ENCODE results near the gene CDYL. TPM values are rescaled to one million over a fixed set of nuclear protein-coding genes. Genes with fewer than 3 reads are reported as not detected.

CDYL gene
- polyA plus RNA-seq, 3 donors: 2.9 to 21.2 (median 4.2) TPM

DNA sequence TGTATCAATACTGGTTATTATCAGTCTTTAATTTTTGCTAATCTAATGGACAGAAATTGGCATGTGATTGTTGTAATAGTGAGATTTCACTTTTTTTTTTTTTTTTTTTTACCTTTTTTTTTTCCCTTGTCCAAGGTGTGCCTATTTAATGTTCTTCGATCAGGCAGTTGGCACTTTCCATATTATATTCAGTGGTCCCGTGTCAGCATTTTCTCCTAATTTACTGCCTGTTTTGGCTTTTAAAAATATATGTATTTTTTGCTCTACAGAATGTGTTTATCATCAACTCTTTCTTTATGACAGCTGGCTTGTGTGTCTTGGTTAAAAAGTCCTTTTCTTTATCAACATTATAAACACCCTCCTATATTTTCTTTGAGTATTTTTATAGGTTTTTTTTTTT, 39.4 kb downstream of the CDYL start:
- intact Hi-C loops (cut with micrococcal nuclease): no loop called here
- no CpG with 5 or more reads among the region's 2 CpGs for WGBS (ENCODE audit: insufficient coverage)
- Histone ChIP-seq H4K20me1 (ENCODE audit: insufficient read depth, low read length) (peaks cover 100% of the 10 kb centered on the region), H3K4me3 (replicated peaks in 1 of 3; ENCODE audit: low read depth in 2 of 3, low read length in 3 of 3) (no peak overlapping the region), H2AFZ (ENCODE audit: insufficient read depth, low read depth, low read length, poor library complexity, severe bottlenecking) (no peak overlapping the region), H3K27me3 (ENCODE audit: control insufficient read depth in 2 of 2, insufficient read depth in 2 of 2, low read length in 2 of 2) (no peaks in the 10 kb centered on the region), H3K79me2 (ENCODE audit: insufficient read depth, low read length) (peaks cover 99% of the 10 kb centered on the region), H3K4me1 (ENCODE audit: control insufficient read depth in 1 of 2, insufficient read depth in 2 of 2, low read length in 2 of 2) (peaks cover 13 to 17% of the 10 kb centered on the region in 2 donors), H3K9ac (ENCODE audit: insufficient read depth, low read length, poor library complexity, severe bottlenecking) (no peak overlapping the region), H3K4me2 (replicated peaks; ENCODE audit: extremely low read depth, low read length, poor library complexity, severe bottlenecking) (no peak overlapping the region), H3K36me3 (replicated peaks in 1 of 2; ENCODE audit: control insufficient read depth in 1 of 2, insufficient read depth in 2 of 2, low read length in 2 of 2) (no peaks in the 10 kb centered on the region), H3K9me3 (replicated peaks in 1 of 2; ENCODE audit: control insufficient read depth in 1 of 2, insufficient read depth in 1 of 2, low read length in 2 of 2) (no peaks in the 10 kb centered on the region), H3K27ac (ENCODE audit: low read depth in 1 of 2, low read length in 2 of 2) (no peak overlapping the region)
- H3K27me3 Mint-ChIP-seq (ENCODE audit: low read depth in 3 of 3): no peaks in the 10 kb centered on the region
- no peak for TF ChIP-seq CTCF (IDR thresholded peaks at IDR 0.05)
- DNase-seq: no peak
- H3K4me3 Mint-ChIP-seq: no peak overlapping the region
- H3K36me3 Mint-ChIP-seq: peaks cover 0 to 2% of the 10 kb centered on the region in 2 donors
- H3K9me3 Mint-ChIP-seq: peaks cover 0 to 3% (median 0%) of the 10 kb centered on the region in 7 donors
- H3K4me1 Mint-ChIP-seq: peaks cover 40% of the 10 kb centered on the region
- no peak overlapping the region for H3K27ac Mint-ChIP-seq

- no peaks in the 10 kb centered on the region for H3K36me3 ChIP-seq (replicated peaks in 1 of 2; ENCODE audit: control insufficient read depth in 1 of 2, insufficient read depth in 2 of 2, low read length in 2 of 2)
- H2AFZ ChIP-seq (ENCODE audit: insufficient read depth, low read depth, low read length, poor library complexity, severe bottlenecking): no peak overlapping the region
- Mint-ChIP-seq H3K36me3 (peaks cover 4 to 8% of the 10 kb centered on the region in 2 donors), H3K4me3 (no peak overlapping the region), H3K9me3 (peaks cover 0 to 5% (median 1%) of the 10 kb centered on the region in 7 donors), H3K27me3 (ENCODE audit: low read depth in 3 of 3) (no peaks in the 10 kb centered on the region), H3K27ac (peak overlapping the region in 1 of 7 donors; percentile 47), H3K4me1 (peaks cover 28% of the 10 kb centered on the region)
- no peak overlapping the region for H3K9ac ChIP-seq (ENCODE audit: insufficient read depth, low read length, poor library complexity, severe bottlenecking)
- TF ChIP-seq CTCF (IDR thresholded peaks at IDR 0.05): no peak
- intact Hi-C loops (cut with micrococcal nuclease): no loop called here
- no peak overlapping the region for H3K27ac ChIP-seq (ENCODE audit: low read depth in 1 of 2, low read length in 2 of 2)
- H3K27me3 ChIP-seq (ENCODE audit: control insufficient read depth in 2 of 2, insufficient read depth in 2 of 2, low read length in 2 of 2): no peaks in the 10 kb centered on the region
- no peak for DNase-seq
- H3K9me3 ChIP-seq (replicated peaks in 1 of 2; ENCODE audit: control insufficient read depth in 1 of 2, insufficient read depth in 1 of 2, low read length in 2 of 2): no peaks in the 10 kb centered on the region
- H3K79me2 ChIP-seq (ENCODE audit: insufficient read depth, low read length): peaks cover 99% of the 10 kb centered on the region
- peaks cover 100% of the 10 kb centered on the region for H4K20me1 ChIP-seq (ENCODE audit: insufficient read depth, low read length)
- no CpG with 5 or more reads among the region's 2 CpGs for WGBS (ENCODE audit: insufficient coverage)
- peaks cover 7% of the 10 kb centered on the region in 2 donors for H3K4me1 ChIP-seq (ENCODE audit: control insufficient read depth in 1 of 2, insufficient read depth in 2 of 2, low read length in 2 of 2)
- H3K4me2 ChIP-seq (replicated peaks; ENCODE audit: extremely low read depth, low read length, poor library complexity, severe bottlenecking): no peak overlapping the region
- H3K4me3 ChIP-seq (replicated peaks in 1 of 3; ENCODE audit: low read depth in 2 of 3, low read length in 3 of 3): no peak overlapping the region
Measured at GRCh38 chr6:4816904-4817303, 40.7 kb downstream of the CDYL start.
